ENCODE data around the gene RBM34.
"Not testable (repeated sequence)": the region's sequence is repeated elsewhere in the genome, so short reads cannot be mapped to it uniquely, and the experiment has no call there.

The RBM34 gene

GRCh38 chr1:235112297-235113182 is 48.5 kb downstream of the RBM34 start:
- no peak for DNase-seq (ENCODE audit: low read depth in 2 of 2)

GRCh38 chr1:235111107-235111506 is 49.9 kb downstream of the RBM34 start:
- no peak for DNase-seq (ENCODE audit: low read depth in 2 of 2)

GRCh38 chr1:235108876-235109275 is 52.2 kb downstream of the RBM34 start:
- DNase-seq (ENCODE audit: low read depth in 2 of 2), result no peak

GRCh38 chr1:235108185-235108593 is 52.9 kb downstream of the RBM34 start:
- DNase-seq (ENCODE audit: low read depth in 2 of 2), result no peak

GRCh38 chr1:235107368-235108184 is 53.5 kb downstream of the RBM34 start:
- no peak for DNase-seq (ENCODE audit: low read depth in 2 of 2)

- no peak for DNase-seq (ENCODE audit: low read depth in 2 of 2)
Measured at GRCh38 chr1:235106457-235106856, 54.6 kb downstream of the RBM34 start.

- DNase-seq (ENCODE audit: low read depth in 2 of 2), result no peak
Measured at GRCh38 chr1:235105051-235106043, 55.7 kb downstream of the RBM34 start.

- DNase-seq (ENCODE audit: low read depth in 2 of 2), result no peak
Measured at GRCh38 chr1:235102993-235103411, 58.0 kb downstream of the RBM34 start.

GRCh38 chr1:235102259-235102582 is 58.8 kb downstream of the RBM34 start:
- no peak for DNase-seq (ENCODE audit: low read depth in 2 of 2)

- DNase-seq (ENCODE audit: low read depth in 2 of 2), result no peak
Measured at GRCh38 chr1:235101558-235102258, 59.3 kb downstream of the RBM34 start.

GRCh38 chr1:235100194-235100772 is 60.8 kb downstream of the RBM34 start:
- no peak for DNase-seq (ENCODE audit: low read depth in 2 of 2)

- no peak for DNase-seq (ENCODE audit: low read depth in 2 of 2)
Measured at GRCh38 chr1:235098991-235099390, 62.1 kb downstream of the RBM34 start.

- no peak for DNase-seq (ENCODE audit: low read depth in 2 of 2)
Measured at GRCh38 chr1:235098547-235098946, 62.5 kb downstream of the RBM34 start.

- not testable (repeated sequence) for DNase-seq (ENCODE audit: low read depth in 2 of 2)
Measured at GRCh38 chr1:235097501-235097900, 63.5 kb downstream of the RBM34 start.

- DNase-seq (ENCODE audit: low read depth in 2 of 2), result no peak
Measured at GRCh38 chr1:235095938-235096562, 65.0 kb downstream of the RBM34 start.

GRCh38 chr1:235093696-235094592 is 67.1 kb downstream of the RBM34 start:
- peak; percentile 77 to 80 for DNase-seq (ENCODE audit: low read depth in 2 of 2)

- DNase-seq (ENCODE audit: low read depth in 2 of 2), result no peak
Measured at GRCh38 chr1:235093013-235093695, 67.9 kb downstream of the RBM34 start.

- DNase-seq (ENCODE audit: low read depth in 2 of 2), result not testable (repeated sequence)
Measured at GRCh38 chr1:235092415-235092814, 68.6 kb downstream of the RBM34 start.

- DNase-seq (ENCODE audit: low read depth in 2 of 2), result not testable (repeated sequence)
Measured at GRCh38 chr1:235092045-235092406, 69.0 kb downstream of the RBM34 start.
